Activated T-cell treated with anti-CD3 and anti-CD28 coated beads, Interleukin-2, amount 50 U/mL, for 1 hour (primary cell): ENCODE data around the gene AKAP7.
A peak's percentile ranks its signal among the peaks of the same experiment; 100 is the strongest.
"Not testable (repeated sequence)": the region's sequence is repeated elsewhere in the genome, so short reads cannot be mapped to it uniquely, and the experiment has no call there.

ENCODE experiments used
- DNase-seq: peaks from one replicate; pipeline ENCODE4 v3.0.0-alpha.2; 2020

Gene AKAP7

GRCh38 chr6:131257104-131257503 lies 121.8 kb downstream of the AKAP7 start:
- no peak for DNase-seq

DNA sequence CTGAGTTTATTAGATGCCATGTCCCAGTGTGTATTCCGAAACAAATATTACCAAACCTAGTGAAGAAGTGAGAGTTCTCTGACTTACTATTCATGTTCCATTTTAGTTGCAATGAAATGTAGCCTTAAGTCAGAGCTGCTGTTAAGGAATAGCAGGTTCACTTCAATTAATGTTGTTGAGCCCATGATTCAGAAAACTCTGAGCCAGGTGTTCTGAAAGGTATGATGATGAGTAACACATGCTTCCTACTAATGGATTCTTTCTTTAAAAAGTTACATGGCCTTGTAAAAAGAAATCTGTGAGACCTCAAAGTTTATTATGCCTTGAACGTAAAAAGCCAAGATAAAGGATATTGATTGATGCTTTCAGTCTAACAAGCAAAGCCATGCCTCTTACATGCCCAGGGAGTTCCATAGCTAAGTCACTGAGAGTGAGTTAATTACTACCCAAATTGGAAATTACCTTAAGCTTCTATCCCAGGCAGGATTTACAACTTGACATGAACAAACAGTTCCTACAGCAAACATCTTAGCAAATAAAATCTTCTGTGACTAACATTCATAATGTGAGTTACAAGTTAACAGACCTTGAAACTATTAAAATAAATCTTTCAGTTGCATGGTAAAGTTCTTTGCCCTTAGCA lies 122.9 kb downstream of the AKAP7 start:
- DNase-seq: no peak

- DNase-seq: no peak
Measured at GRCh38 chr6:131258816-131259476, 123.7 kb downstream of the AKAP7 start.

DNA sequence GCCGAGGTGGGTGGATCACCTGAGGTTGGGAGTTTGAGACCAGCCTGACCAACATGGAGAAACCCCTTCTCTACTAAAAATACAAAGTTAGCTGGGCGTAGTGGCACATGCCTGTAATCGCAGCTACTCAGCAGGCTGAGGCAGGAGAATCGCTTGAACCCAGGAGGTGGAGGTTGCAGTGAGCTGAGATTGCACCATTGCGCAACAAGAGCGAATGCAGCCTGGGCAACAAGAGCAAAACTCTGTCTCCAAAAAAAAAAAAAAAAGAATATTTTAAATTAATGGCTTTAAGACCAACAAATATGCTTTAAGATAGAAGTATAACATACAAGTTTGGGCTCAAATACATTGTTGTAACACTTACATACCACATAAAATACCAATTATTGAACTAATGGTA lies 125.7 kb downstream of the AKAP7 start:
- DNase-seq: not testable (repeated sequence)

- no peak for DNase-seq
Measured at GRCh38 chr6:131262060-131262459, 126.8 kb downstream of the AKAP7 start.

- no peak for DNase-seq
Measured at GRCh38 chr6:131265939-131266338, 130.7 kb downstream of the AKAP7 start.

- no peak for DNase-seq
Measured at GRCh38 chr6:131268303-131268702, 133.0 kb downstream of the AKAP7 start.

DNA sequence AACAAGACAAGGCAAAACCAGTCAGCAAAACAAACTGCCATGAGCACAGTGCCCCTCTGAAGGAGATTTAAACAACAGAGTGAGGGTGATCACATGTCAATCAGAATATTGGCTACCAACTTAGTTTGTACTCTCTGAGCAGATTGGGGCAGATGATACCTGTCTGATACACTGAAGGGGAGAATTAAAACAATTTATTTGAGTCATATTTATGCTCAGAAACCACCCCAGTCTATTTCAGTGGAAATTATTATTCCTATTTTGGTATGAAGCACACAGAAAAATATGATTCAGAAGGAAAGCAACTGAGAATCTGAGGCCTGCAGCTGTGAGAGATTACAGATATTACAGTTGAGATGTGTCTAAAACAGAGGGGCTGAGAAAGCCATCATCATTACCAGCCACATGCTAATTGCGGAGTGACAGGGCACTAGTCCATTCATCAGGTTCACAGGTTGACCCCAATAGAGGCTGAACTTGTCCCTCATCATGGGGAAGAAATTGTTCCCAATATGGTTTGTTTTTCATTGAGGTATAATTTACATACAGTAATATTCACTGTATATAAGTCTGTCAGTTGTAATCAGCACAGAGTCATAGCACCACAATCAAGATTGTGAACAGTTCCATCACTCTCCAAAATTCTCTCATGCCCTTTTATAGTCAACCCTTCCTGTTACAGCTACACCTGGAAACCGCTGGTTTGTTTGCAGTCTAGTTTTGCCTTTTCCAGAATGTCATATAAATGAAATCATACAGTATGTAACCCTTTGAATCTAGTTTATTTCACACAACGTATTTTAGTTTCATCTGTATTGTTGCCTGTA lies 134.5 kb downstream of the AKAP7 start:
- DNase-seq: no peak

DNA sequence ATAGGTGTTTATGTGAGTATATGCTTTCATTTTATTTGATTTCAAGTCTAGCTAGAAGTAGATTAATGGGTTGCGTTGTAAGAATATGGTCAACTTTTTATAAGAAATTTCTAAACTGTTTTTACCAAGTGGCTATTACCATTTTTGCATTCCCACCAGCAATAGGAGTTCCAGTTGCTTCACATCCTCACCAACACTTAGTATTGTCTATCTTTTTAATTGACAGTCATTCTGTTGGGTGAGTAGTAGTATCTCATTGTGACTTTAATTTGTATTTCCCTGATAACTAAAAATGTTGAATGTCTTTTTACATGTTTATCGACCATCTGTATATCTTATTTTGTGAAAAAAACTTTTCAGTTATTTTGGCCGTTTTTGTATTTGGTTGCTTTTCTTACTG lies 135.3 kb downstream of the AKAP7 start:
- no peak for DNase-seq

GRCh38 chr6:131275273-131275672 lies 140.0 kb downstream of the AKAP7 start:
- DNase-seq: no peak

DNA sequence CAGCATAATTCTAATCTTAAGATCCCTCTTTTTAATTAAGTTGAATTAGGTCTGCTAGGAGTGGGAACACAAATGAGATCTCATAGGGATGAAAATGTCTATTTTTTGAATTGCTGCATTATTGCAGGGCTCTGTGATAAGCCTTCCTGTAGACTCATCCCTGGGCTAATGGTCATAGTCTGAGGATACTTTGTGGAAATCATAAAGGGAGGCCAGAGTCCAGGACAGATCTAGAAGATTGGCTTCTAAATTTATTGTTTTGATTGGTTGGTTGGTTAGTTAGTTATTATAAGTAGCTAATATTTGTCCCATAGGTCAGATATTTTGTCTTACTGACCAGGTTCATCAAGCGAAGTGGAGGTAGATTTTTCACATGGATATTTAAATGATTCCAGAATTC lies 142.3 kb downstream of the AKAP7 start:
- DNase-seq: no peak

- peak; percentile 57 for DNase-seq
Measured at GRCh38 chr6:131281471-131282270, 146.4 kb downstream of the AKAP7 start.

GRCh38 chr6:131282365-131282764 lies 147.1 kb downstream of the AKAP7 start:
- no peak for DNase-seq

DNA sequence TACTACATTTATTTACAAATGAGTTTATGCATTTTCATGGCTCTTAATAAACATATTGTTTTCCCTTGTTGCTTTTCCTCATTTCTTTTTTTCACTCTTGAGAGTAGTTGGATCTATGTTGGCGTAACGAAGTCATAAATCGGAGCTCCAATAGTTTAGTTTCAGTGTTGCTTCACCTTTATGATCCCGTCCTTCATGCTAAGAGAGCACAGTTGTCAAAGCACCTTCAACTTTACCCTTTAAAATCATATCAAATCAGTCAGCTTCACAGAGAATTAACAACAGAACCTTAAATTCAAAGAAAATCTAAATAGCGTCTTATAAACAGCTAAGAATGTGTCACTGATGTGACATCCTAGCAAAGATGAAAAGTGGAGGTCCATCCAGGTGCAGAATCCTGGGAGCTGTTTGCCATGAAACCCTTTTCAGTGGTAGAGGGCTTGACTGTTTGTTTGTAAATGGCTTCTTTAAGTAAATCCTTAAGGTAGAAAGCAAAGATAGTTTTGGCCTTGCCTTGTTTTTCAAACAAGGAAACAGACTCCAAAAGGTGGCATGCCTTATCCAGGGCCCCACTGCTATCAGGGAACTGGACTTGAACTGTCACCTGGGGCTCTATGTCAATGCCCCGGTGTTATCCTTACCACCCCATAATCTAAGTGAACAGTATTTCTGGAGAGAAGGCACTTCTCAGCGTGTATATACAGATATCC lies 148.4 kb downstream of the AKAP7 start:
- no peak for DNase-seq

GRCh38 chr6:131285548-131285947 lies 150.3 kb downstream of the AKAP7 start:
- no peak for DNase-seq

- DNase-seq: no peak
Measured at GRCh38 chr6:131286469-131287040, 151.3 kb downstream of the AKAP7 start.

DNA sequence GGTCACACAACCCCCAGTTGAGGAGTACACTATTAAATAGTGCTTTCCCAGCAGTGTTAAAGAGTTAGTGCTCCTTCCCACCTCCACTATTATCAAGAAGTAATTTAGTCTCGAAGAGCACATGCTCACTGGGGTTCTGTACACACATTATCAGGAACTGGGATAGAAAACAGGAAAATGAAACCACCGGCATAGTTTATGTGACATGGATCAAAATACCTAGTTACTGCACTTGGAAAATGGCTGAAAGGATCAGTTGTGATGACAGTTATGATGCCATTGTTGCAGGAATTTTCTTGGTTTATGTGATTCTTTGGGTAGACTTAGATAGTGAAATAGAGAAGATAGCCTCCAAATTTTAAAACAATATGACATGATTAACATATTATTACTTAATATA lies 152.9 kb downstream of the AKAP7 start:
- no peak for DNase-seq

DNA sequence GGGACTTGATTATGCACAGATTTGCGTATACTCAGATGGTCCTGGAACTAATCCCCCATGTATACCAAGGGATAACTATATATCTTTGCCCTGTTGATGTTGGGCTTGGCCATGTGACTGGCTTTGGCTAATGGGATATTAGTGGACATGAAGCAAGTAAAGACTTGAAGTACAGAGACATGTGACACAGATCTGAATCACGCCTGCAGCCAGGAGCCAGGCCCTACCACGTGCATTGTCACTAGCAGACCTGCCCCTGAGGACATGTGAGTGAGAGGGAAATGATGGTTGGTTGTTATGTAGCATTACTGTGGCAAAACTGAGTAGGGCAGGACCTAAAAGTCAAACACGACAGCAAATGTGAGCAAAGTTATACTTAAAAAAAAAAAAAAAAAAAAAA lies 155.7 kb downstream of the AKAP7 start:
- DNase-seq: no peak

DNA sequence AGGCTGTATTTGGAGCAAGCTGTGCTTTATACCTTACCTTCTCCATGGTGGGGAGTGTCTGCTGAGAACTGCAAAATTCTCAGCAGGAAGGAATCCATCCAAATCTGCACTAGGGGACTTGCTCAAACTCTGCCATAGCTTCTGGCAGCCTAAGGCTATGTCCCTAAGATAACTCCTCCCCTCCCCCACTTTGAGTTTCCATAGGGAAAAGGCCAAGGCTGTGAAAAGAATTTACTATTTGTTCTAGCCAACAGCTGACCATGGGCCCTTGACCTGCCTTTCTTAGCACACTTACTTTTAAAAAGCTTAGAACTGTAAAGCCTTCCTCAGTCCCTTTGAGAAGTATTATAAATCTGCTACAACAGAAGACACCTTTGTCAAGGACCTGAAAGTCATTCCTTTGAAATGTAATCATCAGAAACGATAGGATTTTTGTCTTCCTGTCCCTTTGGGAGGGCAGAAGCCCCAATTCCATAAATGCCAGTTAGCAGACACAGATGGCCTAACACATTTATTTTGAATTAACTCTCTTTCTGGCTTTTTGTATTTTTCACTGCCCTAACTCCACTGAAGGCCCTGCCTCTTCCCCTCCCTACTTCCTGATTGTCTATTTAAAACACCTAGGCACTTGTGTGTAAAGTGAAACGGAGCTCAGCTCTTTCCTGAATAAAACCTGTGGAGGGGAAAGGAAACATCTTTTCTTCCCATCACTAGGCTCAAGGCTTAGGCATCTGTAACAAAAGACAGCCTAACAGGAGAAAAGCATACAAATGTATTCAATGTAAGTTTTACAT lies 157.1 kb downstream of the AKAP7 start:
- DNase-seq: no peak

GRCh38 chr6:131293472-131293911 lies 158.2 kb downstream of the AKAP7 start:
- no peak for DNase-seq

DNA sequence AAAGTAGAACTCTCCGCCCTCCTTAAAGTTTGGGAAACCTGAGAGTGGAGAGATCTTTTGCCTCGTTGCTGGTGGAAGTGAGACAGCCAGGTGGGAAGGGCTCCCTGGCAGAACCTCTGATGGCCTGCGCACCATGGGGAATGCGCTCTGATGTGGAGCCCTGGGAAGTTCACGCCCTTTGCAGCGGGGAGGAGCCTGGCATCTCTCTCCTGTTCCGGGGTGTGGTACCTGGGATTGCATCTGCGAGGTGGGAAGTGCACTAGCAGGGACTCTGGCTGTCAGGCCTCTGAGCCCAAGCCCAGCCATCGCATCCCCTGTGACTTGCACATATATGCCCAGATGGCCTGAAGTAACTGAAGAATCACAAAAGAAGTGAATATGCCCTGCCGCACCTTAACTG lies 159.8 kb downstream of the AKAP7 start:
- no peak for DNase-seq
